Stimulated activated CD4-positive, alpha-beta T cell treated with anti-CD3 and anti-CD28 coated beads, TNF-alpha, amount 100 ng/mL, for 4 hours (primary cell): ENCODE results near the gene BCL2L2.
"Not testable (repeated sequence)": the region's sequence is repeated elsewhere in the genome, so short reads cannot be mapped to it uniquely, and the experiment has no call there.

Source experiments
- DNase-seq, 3 experiments: peaks; one replicate each; pipeline ENCODE4 v3.0.0-alpha.2; 2020; ENCODE audit warnings: low read depth in 3 of 3

The BCL2L2 gene

DNA sequence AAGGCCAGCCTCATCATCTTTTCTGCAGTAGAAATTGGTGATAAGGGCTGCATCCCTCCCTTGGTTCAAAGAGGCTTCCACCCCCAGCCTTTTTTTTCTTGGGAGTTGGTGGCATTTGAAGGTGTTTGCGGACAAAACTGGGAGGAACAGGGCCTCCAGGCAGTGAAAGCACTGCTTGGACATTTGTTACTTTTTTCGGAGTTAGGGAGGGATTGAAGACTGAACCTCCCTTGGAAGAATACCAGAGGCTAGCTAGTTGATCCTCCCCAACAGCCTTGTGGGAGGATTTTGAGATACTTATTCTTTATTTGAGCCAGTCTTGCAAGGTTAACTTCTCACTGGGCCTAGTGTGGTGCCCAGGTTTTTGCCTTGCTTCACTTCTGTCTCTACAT lies 17.8 kb downstream of the BCL2L2 start:
- no peak for DNase-seq

GRCh38 chr14:23324993-23325392 lies 18.4 kb downstream of the BCL2L2 start:
- DNase-seq, result no peak

GRCh38 chr14:23325746-23326145 lies 19.1 kb downstream of the BCL2L2 start:
- DNase-seq, result not testable (repeated sequence)

DNA sequence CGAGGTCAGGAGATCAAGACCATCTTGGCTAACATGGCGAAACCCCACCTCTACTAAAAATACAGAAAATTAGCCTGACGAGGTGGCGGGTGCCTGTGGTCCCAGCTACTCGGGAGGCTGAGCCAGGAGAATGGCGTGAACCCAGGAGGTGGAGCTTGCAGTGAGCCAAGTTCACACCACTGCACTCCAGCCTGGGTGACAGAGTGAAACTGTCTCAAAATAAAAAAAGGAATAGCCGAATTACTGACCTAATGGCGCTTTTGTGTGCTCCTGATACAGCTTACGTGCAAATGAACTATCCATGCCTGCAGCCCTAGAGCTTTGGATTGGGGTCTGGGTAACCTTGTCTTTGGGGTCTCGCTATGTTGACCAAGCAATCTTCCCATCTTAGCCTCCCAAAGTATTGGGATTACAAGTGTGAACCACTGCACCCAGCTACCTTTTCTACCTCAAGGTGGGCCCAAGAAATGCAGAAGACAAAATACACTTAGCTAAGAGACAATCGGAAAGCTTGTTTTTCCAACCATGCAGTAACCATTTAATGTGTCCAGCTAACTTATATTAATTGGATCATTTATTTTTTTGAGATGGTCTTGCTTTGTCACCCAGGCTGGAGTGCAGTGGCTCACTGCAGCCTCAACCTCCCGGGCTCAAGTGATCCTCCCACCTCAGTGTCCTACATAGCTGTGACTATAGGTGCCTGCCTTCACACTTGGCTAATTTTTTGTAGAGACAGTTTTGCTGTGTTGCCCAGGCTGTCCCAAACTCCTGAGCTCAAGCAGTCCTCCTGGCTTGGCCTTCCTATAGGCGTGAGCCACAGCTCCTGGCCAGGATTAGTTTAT lies 20.1 kb downstream of the BCL2L2 start:
- DNase-seq, result no peak

DNA sequence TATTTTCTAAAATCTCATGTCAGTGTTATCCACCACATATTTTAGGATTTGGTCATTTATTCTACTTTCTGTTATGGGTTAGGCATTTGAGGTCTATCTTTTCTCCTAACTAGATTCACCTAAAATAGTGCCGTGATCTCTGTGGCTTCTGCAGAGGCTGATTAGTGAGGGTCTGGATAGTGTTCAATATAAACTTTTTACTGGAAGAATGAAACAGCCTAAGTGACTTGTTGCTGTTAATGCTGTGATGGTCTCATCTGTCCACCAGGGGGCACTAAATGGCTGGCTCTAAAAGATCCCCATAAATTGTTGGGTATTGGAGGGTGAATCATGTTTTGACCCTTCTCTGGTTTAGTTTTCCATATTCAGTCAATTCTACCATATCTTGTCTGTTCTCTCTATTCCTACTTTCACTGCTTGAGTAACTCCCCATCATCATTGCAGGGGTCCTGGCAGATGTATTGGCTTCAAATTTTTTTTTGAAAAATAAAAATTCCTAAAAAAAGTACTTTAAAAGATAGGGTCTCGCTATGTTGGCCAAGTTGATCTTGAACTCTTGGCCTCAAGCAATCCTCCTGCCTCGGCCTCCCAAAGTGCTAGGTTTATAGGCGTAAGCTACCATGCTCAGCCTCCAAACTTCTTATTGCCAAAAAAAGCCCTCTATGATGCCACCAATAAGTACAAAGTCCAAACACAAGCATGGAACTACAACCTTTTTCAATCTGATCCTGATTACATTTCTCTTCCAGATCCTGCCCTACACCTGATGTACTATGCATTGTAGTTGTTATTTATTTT lies 21.5 kb downstream of the BCL2L2 start:
- DNase-seq, result peak in 2 of 3 experiments; percentile 38 to 52

GRCh38 chr14:23335623-23336022 lies 29.0 kb downstream of the BCL2L2 start:
- DNase-seq, result no peak

DNA sequence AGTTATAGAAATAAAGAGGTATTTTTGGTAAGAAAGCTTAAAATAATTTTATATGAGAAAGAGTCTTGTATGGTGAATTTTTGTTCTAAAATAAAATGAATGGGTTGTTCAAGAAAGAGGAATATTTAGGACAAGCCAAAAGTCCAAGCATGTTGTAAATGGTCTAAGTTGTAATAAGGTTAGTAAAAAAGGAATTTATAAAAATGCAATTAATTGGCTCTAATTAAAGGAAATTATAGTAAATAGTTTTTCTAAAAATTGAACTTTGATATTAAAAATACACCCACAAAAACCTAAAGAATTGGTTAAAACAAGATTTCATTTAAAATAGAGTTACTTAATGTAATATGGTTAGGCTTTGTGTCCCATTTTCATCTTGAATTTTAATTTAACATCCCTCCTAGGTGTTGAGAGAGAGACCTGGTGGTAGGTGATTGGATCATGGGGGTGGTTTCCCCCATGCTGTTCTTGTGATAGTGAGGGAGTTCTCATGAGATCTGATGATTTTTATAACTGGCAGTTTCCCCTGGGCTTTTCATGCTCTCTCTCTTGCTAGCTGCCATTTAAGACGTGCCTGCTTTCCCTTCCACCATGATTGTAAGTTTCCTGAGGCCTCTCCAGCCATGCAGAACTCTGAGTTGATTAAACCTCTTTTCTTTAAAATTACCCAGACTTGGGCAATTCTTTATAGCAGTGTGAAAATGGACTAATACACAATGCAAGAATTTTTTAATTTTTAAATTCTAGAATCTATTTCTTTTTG lies 33.1 kb downstream of the BCL2L2 start:
- DNase-seq, result no peak

DNA sequence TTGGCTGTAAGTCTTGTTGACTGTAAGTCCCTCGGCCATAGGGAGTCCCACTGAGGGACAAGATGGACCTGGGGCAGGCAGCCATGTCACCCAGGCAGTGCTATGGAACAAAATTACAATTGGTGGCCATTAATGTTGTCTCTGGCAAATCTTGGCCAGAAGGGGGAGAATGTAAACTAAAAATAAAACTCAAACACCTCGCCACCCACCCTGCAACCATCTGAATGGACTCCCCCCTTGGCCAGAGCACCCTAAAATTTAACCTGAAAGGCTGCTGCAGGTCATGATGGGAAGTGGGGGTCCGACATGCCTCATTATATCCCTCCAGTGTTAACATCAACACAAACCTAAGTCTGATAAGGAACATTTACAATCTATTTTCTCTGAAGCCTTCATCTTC lies 37.8 kb downstream of the BCL2L2 start:
- no peak for DNase-seq

- no peak for DNase-seq
Measured at GRCh38 chr14:23345987-23346692, 39.5 kb downstream of the BCL2L2 start.

DNA sequence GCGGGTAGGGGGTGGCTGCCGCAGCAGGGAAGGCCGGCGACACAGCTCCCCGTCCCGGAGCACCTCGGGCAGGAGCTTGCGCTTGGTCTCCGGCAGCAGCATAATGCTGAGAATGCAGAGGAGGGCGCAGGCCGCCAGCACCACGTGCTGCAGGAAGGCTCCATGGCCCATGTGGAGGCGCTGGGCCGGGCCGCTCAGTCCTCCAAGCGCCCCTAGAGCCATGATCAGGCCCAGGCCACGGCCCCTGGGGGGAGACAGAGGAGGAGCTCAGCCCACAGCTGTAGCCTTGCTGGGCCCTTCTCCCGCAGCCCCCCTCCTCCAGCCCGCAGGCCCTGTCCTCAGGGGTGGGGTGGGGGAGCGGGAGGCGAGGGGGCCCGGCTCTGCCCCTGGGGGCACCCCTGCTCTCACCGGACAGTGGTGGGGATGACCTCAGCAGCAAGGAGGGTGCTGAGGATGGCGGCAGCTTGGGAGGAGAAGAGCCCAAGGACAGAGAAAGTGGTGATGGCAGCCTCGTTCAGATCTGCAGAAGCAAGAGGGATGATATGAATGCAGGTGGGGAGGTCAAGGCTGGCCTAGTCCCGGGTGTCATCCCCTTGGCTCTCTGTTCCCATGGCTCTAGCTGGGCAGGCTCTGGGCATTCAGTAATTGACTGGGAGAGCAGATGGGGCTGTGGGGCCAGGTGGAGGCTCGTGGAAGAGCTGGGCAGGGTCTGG lies 40.2 kb downstream of the BCL2L2 start:
- no peak for DNase-seq

DNA sequence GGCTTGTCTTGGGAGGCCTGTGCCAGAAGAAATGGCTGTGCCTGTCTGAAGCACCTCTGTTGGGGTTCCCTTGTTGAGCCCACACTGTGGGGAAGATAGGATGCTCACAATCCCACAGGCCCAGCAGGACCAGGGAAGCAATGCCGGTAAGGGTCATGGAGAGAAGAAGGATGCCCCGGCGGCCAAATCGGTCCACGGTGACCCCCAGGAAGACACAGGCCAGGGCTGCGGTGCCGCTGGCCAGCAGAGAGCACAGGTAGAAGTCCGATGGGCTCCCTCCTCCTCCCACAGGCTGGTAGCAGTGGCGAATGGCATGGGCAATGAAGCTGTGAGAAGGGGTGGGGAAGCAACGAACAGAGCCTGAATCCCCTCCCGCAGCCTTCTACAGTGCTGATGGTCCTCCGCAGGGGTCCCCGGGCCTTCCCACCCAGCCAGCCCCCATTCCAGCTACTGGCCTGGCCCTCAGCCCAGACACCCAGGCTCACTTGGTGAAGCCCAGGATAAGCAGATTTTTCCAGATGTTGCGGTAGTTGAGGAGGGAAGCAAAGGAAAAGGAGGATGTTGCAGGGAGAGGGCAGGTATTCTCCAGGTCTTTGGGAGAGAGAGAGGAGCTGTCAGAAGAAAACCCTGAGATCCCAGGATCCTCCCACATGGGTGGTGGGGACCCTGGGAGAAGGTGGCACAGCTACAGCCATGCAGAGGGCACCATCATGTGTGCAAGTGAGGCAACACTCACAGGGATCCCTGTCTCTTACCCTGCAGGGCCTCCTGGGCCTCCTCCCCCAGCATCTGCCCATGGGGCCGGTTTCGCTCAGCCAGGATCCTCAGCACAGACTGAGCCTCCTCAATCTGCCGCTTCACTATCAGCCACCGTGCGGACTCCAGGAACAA lies 41.0 kb downstream of the BCL2L2 start:
- DNase-seq, result no peak

- DNase-seq, result no peak
Measured at GRCh38 chr14:23348297-23348655, 41.6 kb downstream of the BCL2L2 start.

GRCh38 chr14:23349156-23349845 lies 42.7 kb downstream of the BCL2L2 start:
- no peak for DNase-seq

- no peak for DNase-seq
Measured at GRCh38 chr14:23351681-23352505, 45.3 kb downstream of the BCL2L2 start.

GRCh38 chr14:23352506-23353432 lies 46.1 kb downstream of the BCL2L2 start, which contains the start of gene SLC22A17:
TSS of gene SLC22A17 (minus strand) at chr14:23352887.
- DNase-seq, result peak; percentile 16 to 26 (median 20)

DNA sequence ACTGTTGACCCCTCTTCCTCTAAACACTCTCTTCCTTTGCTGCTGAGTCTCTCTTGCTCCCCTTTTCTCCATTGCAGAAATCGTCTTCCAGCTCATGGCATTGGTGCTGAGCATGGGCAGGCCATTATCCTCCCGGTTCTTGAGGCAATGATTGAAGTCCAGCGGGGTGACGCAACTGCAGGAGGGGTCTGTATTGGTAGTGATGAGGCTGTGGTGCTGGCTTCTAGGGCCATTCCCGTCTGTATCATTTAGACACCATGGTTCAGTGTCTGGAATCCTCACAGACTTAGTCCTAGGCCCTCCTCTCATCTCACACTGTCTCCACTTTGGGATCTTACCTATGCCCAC lies 46.8 kb downstream of the BCL2L2 start:
- DNase-seq, result no peak

DNA sequence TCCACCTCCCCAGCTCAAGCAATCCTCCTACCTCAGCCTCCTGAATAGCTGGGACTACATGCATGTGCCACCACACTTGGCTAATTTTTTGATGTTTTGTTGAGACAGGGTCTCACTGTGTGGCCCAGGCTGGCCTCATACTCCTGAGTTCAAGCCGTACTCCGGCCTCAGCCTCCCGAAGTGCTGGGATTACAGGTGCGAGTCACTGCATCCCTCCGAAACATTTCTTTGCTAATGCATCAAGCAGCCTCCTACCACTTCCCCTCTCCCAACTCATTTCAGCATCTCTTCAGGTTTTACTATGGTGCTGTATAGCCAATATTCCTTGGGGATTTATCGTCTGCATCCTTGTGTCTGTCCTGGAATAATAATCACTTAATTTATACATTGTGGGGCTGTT lies 48.4 kb downstream of the BCL2L2 start:
- DNase-seq, result no peak
